Endodermal cell (in vitro differentiated cells): ENCODE measurements around the gene C2CD3. TPM values are rescaled to one million over a fixed set of nuclear protein-coding genes. Genes with fewer than 3 reads are reported as not detected.
"Not testable (repeated sequence)": the region's sequence is repeated elsewhere in the genome, so short reads cannot be mapped to it uniquely, and the experiment has no call there.

Experiments used
- DNase-seq: peaks from one replicate; pipeline ENCODE4 v3.0.0-alpha.2; 2017
- H3K27ac ChIP-seq: 2 replicates; pipeline ENCODE4 v1.5.1; 2013; ENCODE audit warnings: mild to moderate bottlenecking, low read depth, low read length, moderate library complexity
- H3K27me3 ChIP-seq: 2 replicates; pipeline ENCODE4 v1.6.1; 2013; ENCODE audit warnings: mild to moderate bottlenecking, low read length, moderate library complexity; ENCODE audit not compliant: insufficient read depth, control insufficient read depth, poor library complexity, severe bottlenecking
- H3K36me3 ChIP-seq: 2 replicates; pipeline ENCODE4 v1.7.0; 2013; ENCODE audit warnings: mild to moderate bottlenecking, low read length, moderate library complexity; ENCODE audit not compliant: control insufficient read depth, insufficient read depth
- H3K4me1 ChIP-seq: one replicate; pipeline ENCODE4 v1.7.0; 2013; ENCODE audit warnings: low read length; ENCODE audit not compliant: control insufficient read depth, insufficient read depth
- H3K4me3 ChIP-seq: 2 replicates; pipeline ENCODE4 v1.5.1; 2013; ENCODE audit warnings: mild to moderate bottlenecking, low read length, moderate library complexity
- H3K9ac ChIP-seq: 2 replicates; pipeline ENCODE4 v1.6.1; 2013; ENCODE audit warnings: mild to moderate bottlenecking, low read length, moderate library complexity; ENCODE audit not compliant: poor library complexity, severe bottlenecking; ENCODE audit errors: extremely low read depth
- H3K9me3 ChIP-seq: 2 replicates; pipeline ENCODE4 v1.6.1; 2013; ENCODE audit warnings: mild to moderate bottlenecking, low read length, moderate library complexity; ENCODE audit not compliant: control insufficient read depth
- H3K27ac Mint-ChIP-seq: 2 replicates; pipeline ENCODE4 v1.8.0; 2020; ENCODE audit warnings: mixed read lengths
- H3K27me3 Mint-ChIP-seq: 2 replicates; pipeline ENCODE4 v1.8.0; 2021; ENCODE audit warnings: mild to moderate bottlenecking, mixed read lengths; ENCODE audit not compliant: insufficient read depth
- H3K36me3 Mint-ChIP-seq: 2 replicates; pipeline ENCODE4 v1.8.0; 2020; ENCODE audit warnings: low read depth, mixed read lengths
- H3K4me1 Mint-ChIP-seq: 2 replicates; pipeline ENCODE4 v1.8.0; 2020; ENCODE audit warnings: mixed read lengths
- H3K4me3 Mint-ChIP-seq: 2 replicates; pipeline ENCODE4 v1.8.0; 2020; ENCODE audit warnings: mild to moderate bottlenecking, moderate library complexity, mixed read lengths
- H3K9me3 Mint-ChIP-seq: 2 replicates; pipeline ENCODE4 v1.8.0; 2020; ENCODE audit warnings: mild to moderate bottlenecking, mixed read lengths
- CTCF ChIP-seq: fragments of 200-600 bp; sonication (generic); conservative IDR thresholded peaks from 2 replicates; pipeline ENCODE4 v1.5.0; 2021; ENCODE audit warnings: antibody characterized with exemption, mild to moderate bottlenecking
- WGBS, 2 experiments: methylation state at CpG; one replicate each; pipeline versions ENCODE4 v1.1.5 to v1.1.7; 2013; ENCODE audit warnings: missing lambda C conversion rate in 2 of 2, mixed read lengths in 1 of 2; ENCODE audit not compliant: insufficient coverage in 1 of 2, insufficient read length in 1 of 2; 5-methylcytosine and 5-hydroxymethylcytosine counted together
- total RNA-seq, 2 donors: library from RNA; stranded (reverse); fragmentation: NEBNext Ultra II Directional in 1 of 2; extraction: Animal tissue kit (Norgen Biotek cat#: 25700) in 1 of 2; gene quantifications; 2 replicates in 1 of 2; 3 replicates in 1 of 2; pipeline ENCODE4 v1.2.1, GENCODE V29; 2021

C2CD3 gene
- total RNA-seq, 2 donors from 2014 or later: 31.0 to 34.2 TPM

GRCh38 chr11:74141908-74142307, 28.9 kb downstream of the C2CD3 start:
- WGBS, 2 experiments: 90% methylated on average over 3 of the region's 3 CpGs; no CpG with 5 or more reads in 1 of the 2 experiments
- no peak overlapping the region for H3K4me3 Mint-ChIP-seq

GRCh38 chr11:74141241-74141695, 29.5 kb downstream of the C2CD3 start:
- Histone ChIP-seq H3K27me3 (no peaks in the 10 kb centered on the region), H3K4me1 (peaks cover 8% of the 10 kb centered on the region), H3K9me3 (no peaks in the 10 kb centered on the region), H3K4me3 (no peak overlapping the region), H3K9ac (no peak overlapping the region), H3K36me3 (peaks cover 24% of the 10 kb centered on the region), H3K27ac (no peak overlapping the region)
- Mint-ChIP-seq H3K4me3 (no peak overlapping the region), H3K36me3 (peaks cover 26% of the 10 kb centered on the region), H3K27ac (no peak overlapping the region), H3K4me1 (peaks cover 7% of the 10 kb centered on the region), H3K9me3 (peaks cover 7% of the 10 kb centered on the region), H3K27me3 (no peaks in the 10 kb centered on the region)
- no peak for TF ChIP-seq CTCF
- WGBS, 2 experiments: 83 to 89% methylated on average over 2 of the region's 2 CpGs
- DNase-seq: peak; percentile 52

More at GRCh38 chr11:74141908-74142307, 28.9 kb downstream of the C2CD3 start:
- Histone ChIP-seq H3K27ac (no peak overlapping the region), H3K4me1 (peaks cover 8% of the 10 kb centered on the region), H3K9me3 (no peaks in the 10 kb centered on the region), H3K36me3 (peaks cover 20% of the 10 kb centered on the region), H3K27me3 (no peaks in the 10 kb centered on the region), H3K4me3 (no peak overlapping the region), H3K9ac (no peak overlapping the region)
- Mint-ChIP-seq H3K9me3 (peaks cover 7% of the 10 kb centered on the region), H3K27me3 (no peaks in the 10 kb centered on the region), H3K27ac (no peak overlapping the region), H3K4me1 (peaks cover 7% of the 10 kb centered on the region), H3K36me3 (peaks cover 21% of the 10 kb centered on the region)
- no peak for DNase-seq
- no peak for TF ChIP-seq CTCF

DNA sequence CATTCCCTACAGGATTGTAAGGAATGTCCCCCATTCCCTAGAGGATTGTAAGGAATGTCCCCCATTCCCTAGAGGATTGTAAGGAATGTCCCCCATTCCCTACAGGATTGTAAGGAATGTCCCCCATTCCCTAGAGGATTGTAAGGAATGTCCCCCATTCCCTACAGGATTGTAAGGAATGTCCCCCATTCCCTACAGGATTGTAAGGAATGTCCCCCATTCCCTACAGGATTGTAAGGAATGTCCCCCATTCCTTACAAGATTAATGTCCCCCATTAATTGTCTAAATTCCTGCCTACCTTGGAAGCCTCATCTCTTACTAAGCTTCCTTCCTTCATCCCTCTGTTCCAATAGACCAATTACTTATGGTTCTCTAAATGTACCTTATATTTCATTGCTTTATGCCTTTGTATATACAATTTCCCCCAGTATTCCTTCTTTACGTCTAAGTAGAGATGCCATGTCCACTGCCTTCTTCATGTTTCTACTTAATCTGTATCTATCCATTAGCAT, 30.8 kb downstream of the C2CD3 start:
- H3K4me1 ChIP-seq, H3K9me3 Mint-ChIP-seq, H3K27me3 Mint-ChIP-seq, H3K27me3 ChIP-seq, H3K9ac ChIP-seq, H3K27ac ChIP-seq, H3K4me3 ChIP-seq, H3K4me1 Mint-ChIP-seq, H3K27ac Mint-ChIP-seq, H3K9me3 ChIP-seq, DNase-seq, H3K4me3 Mint-ChIP-seq: not testable (repeated sequence)
- H3K36me3 Mint-ChIP-seq: peaks cover 29% of the 10 kb centered on the region
- WGBS, 2 experiments: 94 to 100% methylated on average over 1 of the region's 1 CpG
- peaks cover 35% of the 10 kb centered on the region for H3K36me3 ChIP-seq
